HepG2 (cell line): ENCODE measurements around the gene JMJD6. TPM values are rescaled to one million over a fixed set of nuclear protein-coding genes. Genes with fewer than 3 reads are reported as not detected.
A peak's percentile ranks its signal among the peaks of the same experiment; 100 is the strongest.

Source experiments
- ATRX ChIP-seq: sonication (generic); formaldehyde crosslinking; IDR thresholded peaks from 2 replicates; pipeline ENCODE4 v1.4.0; 2020; ENCODE audit warnings: missing genetic modification reagents, borderline replicate concordance
- GATA4 ChIP-seq: sonication (generic); IDR thresholded peaks from 2 replicates; pipeline ENCODE4 v1.6.1; 2016; ENCODE audit warnings: antibody characterized with exemption, low read depth, borderline replicate concordance
- GZF1 ChIP-seq: sonication (generic); formaldehyde crosslinking; IDR thresholded peaks from 2 replicates; pipeline ENCODE4 v1.5.1; 2020; ENCODE audit warnings: mild to moderate bottlenecking, missing genetic modification reagents
- KLF9 ChIP-seq: IDR thresholded peaks from 2 replicates; pipeline ENCODE4 v1.6.1; 2016; ENCODE audit warnings: low read depth
- MAFF ChIP-seq: IDR thresholded peaks from 2 replicates; pipeline ENCODE4 v1.6.1; 2011; ENCODE audit warnings: low read depth, low read length, improper control_type of control experiment
- MTA3 ChIP-seq: sonication (generic); formaldehyde crosslinking; IDR thresholded peaks from 2 replicates; pipeline ENCODE4 v1.4.0; 2020; ENCODE audit warnings: missing genetic modification reagents
- NFRKB ChIP-seq: fragments of 450-650 bp; IDR thresholded peaks from 2 replicates; pipeline ENCODE4 v1.6.1; 2017
- NPAS2 ChIP-seq: sonication (generic); formaldehyde crosslinking; IDR thresholded peaks from 2 replicates; pipeline ENCODE4 v1.8.0; 2022; ENCODE audit warnings: mild to moderate bottlenecking, missing genetic modification reagents, borderline replicate concordance
- TAF15 ChIP-seq: fragments of 200-400 bp; formaldehyde crosslinking; IDR thresholded peaks from one replicate; pipeline ENCODE4 v1.6.1; 2018; ENCODE audit warnings: mild to moderate bottlenecking, low read depth, low read length; ENCODE audit not compliant: poor library complexity, severe bottlenecking
- ZBTB8A ChIP-seq: sonication (generic); formaldehyde crosslinking; IDR thresholded peaks from 2 replicates; pipeline ENCODE4 v1.4.0; 2020; ENCODE audit warnings: mild to moderate bottlenecking, low read depth, missing genetic modification reagents, borderline replicate concordance
- ZFP37 ChIP-seq: sonication (generic); formaldehyde crosslinking; IDR thresholded peaks from 2 replicates; pipeline ENCODE4 v1.4.0; 2020; ENCODE audit warnings: missing genetic modification reagents, borderline replicate concordance
- ZMYM3 ChIP-seq: sonication (generic); formaldehyde crosslinking; IDR thresholded peaks from 2 replicates; pipeline ENCODE4 v1.5.1; 2020; ENCODE audit warnings: mild to moderate bottlenecking, missing genetic modification reagents
- ZNF280B ChIP-seq: sonication (generic); formaldehyde crosslinking; IDR thresholded peaks from 2 replicates; pipeline ENCODE4 v1.5.0; 2020; ENCODE audit warnings: missing genetic modification reagents, mild to moderate bottlenecking, borderline replicate concordance
- ZNF577 ChIP-seq: sonication (generic); formaldehyde crosslinking; IDR thresholded peaks from 2 replicates; pipeline ENCODE4 v1.4.0; 2020; ENCODE audit warnings: mild to moderate bottlenecking, low read depth, missing genetic modification reagents, borderline replicate concordance
- ZNF761 ChIP-seq: sonication (generic); formaldehyde crosslinking; conservative IDR thresholded peaks from 2 replicates; pipeline ENCODE4 v1.4.0; 2020; ENCODE audit warnings: mild to moderate bottlenecking, missing genetic modification reagents
- ZNF773 ChIP-seq: sonication (generic); formaldehyde crosslinking; IDR thresholded peaks from 2 replicates; pipeline ENCODE4 v1.4.0; 2020; ENCODE audit warnings: missing genetic modification reagents, borderline replicate concordance
- ZNF883 ChIP-seq: sonication (generic); formaldehyde crosslinking; IDR thresholded peaks from 2 replicates; pipeline ENCODE4 v1.5.1; 2020; ENCODE audit warnings: mild to moderate bottlenecking, missing genetic modification reagents; ENCODE audit errors: not compliant biosample characterization
- polyA plus RNA-seq, 8 experiments: library from polyadenylated mRNA; depleted of rRNA in 3 of 8; stranded (reverse) in 7 of 8; unstranded in 1 of 8; fragments of >200 nt; fragmentation: Illumina TruSeq in 4 of 8; extraction: Trizol in 4 of 8; gene quantifications; 2 replicates each; pipeline versions ENCODE4 v1.2.1 to v1.2.3, GENCODE V29; 2011 to 2016; ENCODE audit warnings: low read depth in 4 of 8, missing spikeins in 1 of 8, mixed read lengths in 1 of 8; ENCODE audit not compliant: insufficient read depth in 1 of 8
- total RNA-seq, 5 experiments: library from RNA; depleted of rRNA; stranded (reverse); fragments of >200 nt; fragmentation: Illumina TruSeq; extraction: Trizol; gene quantifications; 2 replicates each; pipeline ENCODE4 v1.2.3, GENCODE V29; 2016; ENCODE audit warnings: low read depth in 1 of 5
- TF ChIP-seq, protein P1 (sequence below): sonication (generic); formaldehyde crosslinking; IDR thresholded peaks from 2 replicates; pipeline ENCODE4 v1.4.0; 2020; ENCODE audit warnings: missing genetic modification reagents
- TF ChIP-seq, protein P2 (sequence below): sonication (generic); formaldehyde crosslinking; conservative IDR thresholded peaks from 2 replicates; pipeline ENCODE4 v1.4.0; 2020; ENCODE audit warnings: missing genetic modification reagents

Gene JMJD6
- total and polyA plus RNA-seq, 2 of the 13 experiments (the other 11 are each of a cell fraction or from before 2014, with no cell fraction given): 33.6 to 41.0 TPM

DNA sequence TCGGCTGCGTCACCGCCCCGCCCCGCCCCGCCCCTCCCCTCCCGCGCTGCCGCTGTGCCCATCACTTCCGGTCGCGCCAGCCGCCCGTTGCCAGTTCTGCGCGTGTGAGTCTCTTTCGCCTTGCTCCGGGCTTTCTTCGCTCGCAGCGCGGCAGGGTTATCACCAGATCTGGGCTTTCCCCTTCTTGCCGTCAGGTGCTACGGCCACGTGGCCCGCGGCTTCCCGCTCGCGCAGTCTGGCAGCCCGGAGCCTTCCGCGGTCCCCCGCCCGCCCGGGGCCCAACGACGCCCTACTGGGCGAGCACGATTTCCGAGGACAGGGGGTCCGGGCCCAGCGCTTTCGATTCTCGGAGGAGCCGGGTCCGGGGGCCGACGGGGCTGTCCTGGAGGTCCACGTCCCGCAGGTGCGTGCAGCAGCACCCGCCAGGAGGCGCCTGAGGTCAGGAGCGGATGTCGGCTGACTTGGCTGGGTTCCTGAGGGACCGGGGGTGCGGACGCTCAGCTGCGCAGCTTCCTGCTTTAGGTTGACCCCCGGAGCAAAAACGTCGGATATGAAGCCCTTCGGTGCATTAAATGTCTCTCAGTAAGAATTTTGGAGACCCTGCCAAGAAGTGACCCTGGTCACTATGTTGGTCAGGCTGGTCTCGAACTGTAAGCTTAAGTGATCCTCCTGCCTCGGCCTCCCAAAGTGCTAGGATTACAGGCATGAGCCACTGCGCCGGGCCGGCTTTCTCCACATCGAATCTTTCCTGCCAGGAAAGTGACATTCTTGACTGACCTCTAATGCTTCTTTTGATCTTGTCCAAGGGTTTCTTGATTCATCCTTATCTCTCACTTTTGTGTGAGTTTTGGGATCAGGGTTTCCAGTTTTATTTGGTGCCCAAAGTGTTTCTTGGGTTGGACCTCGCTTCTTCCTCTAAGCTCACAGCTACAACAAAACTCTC lies 641 bp upstream of the JMJD6 start, which contains the start of gene METTL23 (continued):
- TF ChIP-seq ZNF280B (CRISPR knock-in tag): no peak; the same call in 1 of the 2 replicates
- 0 out of 2 replicates have a peak, but pooled peaks have one; percentile 78 for TF ChIP-seq ZNF773 (CRISPR knock-in tag)
- TF ChIP-seq NFRKB: no peak
- peak; percentile 39 for TF ChIP-seq ZNF883 (CRISPR knock-in tag)
- no peak for TF ChIP-seq ZNF577
- TF ChIP-seq ATRX (CRISPR knock-in tag): no peak
- no peak for TF ChIP-seq MTA3
- 0 out of 2 replicates have a peak, but pooled peaks have one; percentile 28 for TF ChIP-seq GATA4
- 0 out of 2 replicates have a peak, but pooled peaks have one; percentile 38 for TF ChIP-seq GZF1 (CRISPR knock-in tag)
- peak; percentile 21; the same call in 1 of the 2 replicates for TF ChIP-seq ZNF761 (CRISPR knock-in tag)
- TF ChIP-seq NPAS2: no peak
- peak; percentile 20; the same call in 1 of the 2 replicates for TF ChIP-seq ZBTB8A
- TF ChIP-seq MAFF: no peak
- TF ChIP-seq TAF15: peak; percentile 81
- no peak; the same call in 1 of the 2 replicates for TF ChIP-seq KLF9 (CRISPR knock-in tag)
- TF ChIP-seq ZMYM3 (CRISPR knock-in tag): peak; percentile 67; the same call in 1 of the 2 replicates
- TF ChIP-seq, protein P1, sequence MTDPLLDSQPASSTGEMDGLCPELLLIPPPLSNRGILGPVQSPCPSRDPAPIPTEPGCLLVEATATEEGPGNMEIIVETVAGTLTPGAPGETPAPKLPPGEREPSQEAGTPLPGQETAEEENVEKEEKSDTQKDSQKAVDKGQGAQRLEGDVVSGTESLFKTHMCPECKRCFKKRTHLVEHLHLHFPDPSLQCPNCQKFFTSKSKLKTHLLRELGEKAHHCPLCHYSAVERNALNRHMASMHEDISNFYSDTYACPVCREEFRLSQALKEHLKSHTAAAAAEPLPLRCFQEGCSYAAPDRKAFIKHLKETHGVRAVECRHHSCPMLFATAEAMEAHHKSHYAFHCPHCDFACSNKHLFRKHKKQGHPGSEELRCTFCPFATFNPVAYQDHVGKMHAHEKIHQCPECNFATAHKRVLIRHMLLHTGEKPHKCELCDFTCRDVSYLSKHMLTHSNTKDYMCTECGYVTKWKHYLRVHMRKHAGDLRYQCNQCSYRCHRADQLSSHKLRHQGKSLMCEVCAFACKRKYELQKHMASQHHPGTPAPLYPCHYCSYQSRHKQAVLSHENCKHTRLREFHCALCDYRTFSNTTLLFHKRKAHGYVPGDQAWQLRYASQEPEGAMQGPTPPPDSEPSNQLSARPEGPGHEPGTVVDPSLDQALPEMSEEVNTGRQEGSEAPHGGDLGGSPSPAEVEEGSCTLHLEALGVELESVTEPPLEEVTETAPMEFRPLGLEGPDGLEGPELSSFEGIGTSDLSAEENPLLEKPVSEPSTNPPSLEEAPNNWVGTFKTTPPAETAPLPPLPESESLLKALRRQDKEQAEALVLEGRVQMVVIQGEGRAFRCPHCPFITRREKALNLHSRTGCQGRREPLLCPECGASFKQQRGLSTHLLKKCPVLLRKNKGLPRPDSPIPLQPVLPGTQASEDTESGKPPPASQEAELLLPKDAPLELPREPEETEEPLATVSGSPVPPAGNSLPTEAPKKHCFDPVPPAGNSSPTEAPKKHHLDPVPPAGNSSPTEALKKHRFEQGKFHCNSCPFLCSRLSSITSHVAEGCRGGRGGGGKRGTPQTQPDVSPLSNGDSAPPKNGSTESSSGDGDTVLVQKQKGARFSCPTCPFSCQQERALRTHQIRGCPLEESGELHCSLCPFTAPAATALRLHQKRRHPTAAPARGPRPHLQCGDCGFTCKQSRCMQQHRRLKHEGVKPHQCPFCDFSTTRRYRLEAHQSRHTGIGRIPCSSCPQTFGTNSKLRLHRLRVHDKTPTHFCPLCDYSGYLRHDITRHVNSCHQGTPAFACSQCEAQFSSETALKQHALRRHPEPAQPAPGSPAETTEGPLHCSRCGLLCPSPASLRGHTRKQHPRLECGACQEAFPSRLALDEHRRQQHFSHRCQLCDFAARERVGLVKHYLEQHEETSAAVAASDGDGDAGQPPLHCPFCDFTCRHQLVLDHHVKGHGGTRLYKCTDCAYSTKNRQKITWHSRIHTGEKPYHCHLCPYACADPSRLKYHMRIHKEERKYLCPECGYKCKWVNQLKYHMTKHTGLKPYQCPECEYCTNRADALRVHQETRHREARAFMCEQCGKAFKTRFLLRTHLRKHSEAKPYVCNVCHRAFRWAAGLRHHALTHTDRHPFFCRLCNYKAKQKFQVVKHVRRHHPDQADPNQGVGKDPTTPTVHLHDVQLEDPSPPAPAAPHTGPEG (CRISPR knock-in tag): no peak; the same call in 1 of the 2 replicates
- TF ChIP-seq, protein P2, sequence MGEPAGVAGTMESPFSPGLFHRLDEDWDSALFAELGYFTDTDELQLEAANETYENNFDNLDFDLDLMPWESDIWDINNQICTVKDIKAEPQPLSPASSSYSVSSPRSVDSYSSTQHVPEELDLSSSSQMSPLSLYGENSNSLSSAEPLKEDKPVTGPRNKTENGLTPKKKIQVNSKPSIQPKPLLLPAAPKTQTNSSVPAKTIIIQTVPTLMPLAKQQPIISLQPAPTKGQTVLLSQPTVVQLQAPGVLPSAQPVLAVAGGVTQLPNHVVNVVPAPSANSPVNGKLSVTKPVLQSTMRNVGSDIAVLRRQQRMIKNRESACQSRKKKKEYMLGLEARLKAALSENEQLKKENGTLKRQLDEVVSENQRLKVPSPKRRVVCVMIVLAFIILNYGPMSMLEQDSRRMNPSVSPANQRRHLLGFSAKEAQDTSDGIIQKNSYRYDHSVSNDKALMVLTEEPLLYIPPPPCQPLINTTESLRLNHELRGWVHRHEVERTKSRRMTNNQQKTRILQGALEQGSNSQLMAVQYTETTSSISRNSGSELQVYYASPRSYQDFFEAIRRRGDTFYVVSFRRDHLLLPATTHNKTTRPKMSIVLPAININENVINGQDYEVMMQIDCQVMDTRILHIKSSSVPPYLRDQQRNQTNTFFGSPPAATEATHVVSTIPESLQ (CRISPR knock-in tag): no peak
- 0 out of 2 replicates have a peak, but pooled peaks have one; percentile 15 for TF ChIP-seq ZFP37
